Esophagus muscularis mucosa (tissue), 4 donors: ENCODE data around the gene WNT7B.

ENCODE experiments used
- CTCF ChIP-seq, 3 experiments: fragments of 200-600 bp in 2 of 3; fragments of 450-650 bp in 1 of 3; sonication (generic) in 2 of 3; IDR thresholded peaks; one replicate each; pipeline ENCODE4 v1.5.1; 2017 to 2019; ENCODE audit warnings: antibody characterized with exemption in 3 of 3, mild to moderate bottlenecking in 2 of 3, moderate library complexity in 1 of 3
- EP300 ChIP-seq: sonication (generic); formaldehyde crosslinking; IDR thresholded peaks from one replicate; pipeline ENCODE4 v1.6.1; 2017; ENCODE audit warnings: antibody characterized with exemption
- POLR2A ChIP-seq: fragments of 450-650 bp; IDR thresholded peaks from one replicate; pipeline ENCODE4 v1.6.1; 2017; ENCODE audit warnings: antibody characterized with exemption, moderate library complexity, mild to moderate bottlenecking, low read depth
- POLR2AphosphoS5 ChIP-seq, 2 donors: sonication (generic); formaldehyde crosslinking; IDR thresholded peaks; one replicate each; pipeline ENCODE4 v1.6.1; 2017; ENCODE audit warnings: antibody characterized with exemption in 2 of 2

DNA sequence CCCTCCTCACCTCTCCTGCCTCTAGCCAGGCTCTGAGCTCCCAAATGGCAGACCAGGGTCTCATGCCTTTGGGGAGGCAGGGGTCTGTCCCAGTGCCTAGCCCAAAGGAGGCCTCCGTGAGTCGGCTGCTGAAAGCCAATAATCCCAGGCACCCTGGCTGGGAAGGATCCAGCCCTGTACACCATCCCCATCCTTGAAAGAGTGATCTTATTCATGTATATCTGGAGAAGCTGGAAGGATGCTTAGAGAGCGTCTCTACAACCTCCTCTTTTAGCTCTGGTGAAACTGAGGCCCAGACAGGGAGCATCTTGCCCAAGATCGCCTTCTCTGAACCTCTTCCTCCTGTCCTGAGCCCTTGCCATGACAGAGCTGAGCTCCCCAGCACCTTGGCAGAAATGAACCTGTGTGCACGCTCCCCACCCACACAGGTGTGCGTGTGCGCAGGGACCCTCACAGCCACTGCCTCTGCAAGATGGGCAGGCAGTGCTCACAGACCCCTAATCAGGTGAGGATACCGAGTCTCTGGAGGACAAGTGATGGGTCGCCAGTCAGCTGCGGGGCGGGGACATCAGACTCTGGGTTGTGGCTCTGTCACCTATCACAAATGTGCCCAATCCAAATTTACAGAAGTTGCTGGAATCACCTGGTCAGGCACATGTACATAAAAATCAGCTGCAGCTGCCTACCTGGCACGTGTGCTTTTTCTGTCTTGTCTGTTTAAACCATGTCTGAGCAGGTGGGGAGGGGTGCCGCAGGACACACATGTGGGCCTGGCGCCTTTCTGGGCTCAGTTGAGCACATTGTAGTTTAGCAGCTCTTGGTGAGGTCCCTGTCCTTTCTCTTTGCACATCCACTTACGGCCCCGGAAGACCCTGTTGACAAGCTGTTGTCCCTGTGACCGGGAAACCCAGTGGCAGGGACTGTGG, 49.3 kb upstream of the WNT7B start:
- no peak for TF ChIP-seq CTCF (IDR thresholded peaks at IDR 0.05)
- TF ChIP-seq POLR2A: no peak
- no peak for TF ChIP-seq POLR2AphosphoS5 (IDR thresholded peaks at IDR 0.05)
- no peak for TF ChIP-seq EP300
